HT-29 (cell line): ENCODE measurements around the gene RPS6KA4. TPM values are rescaled to one million over a fixed set of nuclear protein-coding genes. Genes with fewer than 3 reads are reported as not detected.
A peak's percentile ranks its signal among the peaks of the same experiment; 100 is the strongest.

ENCODE experiments used
- DNase-seq: peaks from one replicate; pipeline ENCODE4 v3.0.0-alpha.2; 2015; ENCODE audit warnings: low spot score
- total RNA-seq: library from RNA; depleted of rRNA; stranded (reverse); fragments of >200 nt; shearing (Covaris generic); gene quantifications from 2 replicates; pipeline ENCODE4 v1.2.3, GENCODE V29; 2014

Gene RPS6KA4
- total RNA-seq, 1 experiment from 2014 or later = 149 TPM

GRCh38 chr11:64385945-64386704 lies 27.2 kb downstream of the RPS6KA4 start:
- peak; percentile 14 for DNase-seq

- DNase-seq = no peak
These were observed 29.0 kb downstream of the RPS6KA4 start for GRCh38 chr11:64387916-64388315.

- no peak for DNase-seq
These were observed 29.9 kb downstream of the RPS6KA4 start for GRCh38 chr11:64388894-64389293.

GRCh38 chr11:64389851-64390250 lies 30.9 kb downstream of the RPS6KA4 start:
- no peak for DNase-seq

- no peak for DNase-seq
These were observed 31.6 kb downstream of the RPS6KA4 start for GRCh38 chr11:64390558-64390957.

GRCh38 chr11:64391839-64392238 lies 32.9 kb downstream of the RPS6KA4 start:
- no peak for DNase-seq

- DNase-seq = no peak
These were observed 36.6 kb downstream of the RPS6KA4 start for GRCh38 chr11:64395545-64396078.

- no peak for DNase-seq
These were observed 37.2 kb downstream of the RPS6KA4 start for GRCh38 chr11:64396079-64396591.

- DNase-seq = no peak
These were observed 41.1 kb downstream of the RPS6KA4 start for GRCh38 chr11:64400102-64400501.

- DNase-seq = no peak
These were observed 41.7 kb downstream of the RPS6KA4 start for GRCh38 chr11:64400667-64401066.

GRCh38 chr11:64401775-64402174 lies 42.8 kb downstream of the RPS6KA4 start:
- no peak for DNase-seq

- DNase-seq = no peak
These were observed 44.1 kb downstream of the RPS6KA4 start for GRCh38 chr11:64403106-64403505.

GRCh38 chr11:64406221-64406946 lies 47.4 kb downstream of the RPS6KA4 start:
- DNase-seq = no peak

- DNase-seq = no peak
These were observed 48.3 kb downstream of the RPS6KA4 start for GRCh38 chr11:64407221-64407620.

- DNase-seq = no peak
These were observed 48.7 kb downstream of the RPS6KA4 start for GRCh38 chr11:64407630-64408029.

GRCh38 chr11:64409278-64409677 lies 50.3 kb downstream of the RPS6KA4 start:
- DNase-seq = no peak

GRCh38 chr11:64409707-64410403 lies 50.9 kb downstream of the RPS6KA4 start:
- DNase-seq = no peak

GRCh38 chr11:64410404-64410734 lies 51.4 kb downstream of the RPS6KA4 start:
- DNase-seq = no peak

GRCh38 chr11:64413417-64413816 lies 54.5 kb downstream of the RPS6KA4 start:
- DNase-seq = no peak

GRCh38 chr11:64415286-64415685 lies 56.3 kb downstream of the RPS6KA4 start:
- no peak for DNase-seq

GRCh38 chr11:64415996-64416728 lies 57.2 kb downstream of the RPS6KA4 start:
- no peak for DNase-seq
